OCI-LY7 (cell line): Measurements from ENCODE around the gene KRTAP5-4. TPM values are rescaled to one million over a fixed set of nuclear protein-coding genes. Genes with fewer than 3 reads are reported as not detected.

Source experiments
- BruUV-seq: library from RNA; stranded (reverse); fragments of 400-500 nt; replicated peaks from 2 replicates; lab custom pipeline; 2021; lab: Mats Ljungman, UMichigan
- CTCF ChIA-PET: fragments of 300-600 bp; sonication (Branson Sonifier 250); formaldehyde crosslinking; loops from one replicate; lab custom pipeline; 2022; ENCODE audit warnings: antibody characterized with exemption; ENCODE audit not compliant: unreplicated experiment; lab: Charles Lee
- POLR2A ChIA-PET: fragments of 300-600 bp; sonication (Branson Sonifier 250); formaldehyde crosslinking; loops from one replicate; lab custom pipeline; 2022; ENCODE audit warnings: antibody characterized with exemption; lab: Charles Lee
- DNase-seq: peaks from one replicate; pipeline ENCODE4 v3.0.0-alpha.2; 2015; ENCODE audit warnings: low spot score
- H2AFZ ChIP-seq: fragments of 200-600 bp; sonication (generic), shearing (Covaris generic); 2 replicates; pipeline ENCODE4 v1.6.1; 2014; ENCODE audit warnings: mild to moderate bottlenecking, antibody characterized with exemption, low read length, moderate library complexity
- H3K27ac ChIP-seq: fragments of 200-600 bp; sonication (generic); 2 replicates; pipeline ENCODE4 v1.5.1; 2014; ENCODE audit warnings: mixed run types, low read depth, mild to moderate bottlenecking, moderate library complexity, low read length, inconsistent platforms; ENCODE audit not compliant: poor library complexity, severe bottlenecking
- H3K36me3 ChIP-seq: fragments of 200-600 bp; sonication (generic); 2 replicates; pipeline ENCODE4 v1.6.1; 2014; ENCODE audit warnings: mild to moderate bottlenecking, antibody characterized with exemption, low read length, moderate library complexity, mixed read lengths; ENCODE audit not compliant: insufficient read depth
- H3K4me1 ChIP-seq: fragments of 200-600 bp; sonication (generic); 2 replicates; pipeline ENCODE4 v1.5.1; 2014; ENCODE audit warnings: mild to moderate bottlenecking, low read length; ENCODE audit not compliant: insufficient read depth, poor library complexity, severe bottlenecking
- H3K4me2 ChIP-seq: fragments of 200-600 bp; sonication (generic); 2 replicates; pipeline ENCODE4 v1.6.1; 2014; ENCODE audit warnings: mild to moderate bottlenecking, low read length
- H3K4me3 ChIP-seq: fragments of 200-600 bp; sonication (generic); 2 replicates; pipeline ENCODE4 v1.5.1; 2014; ENCODE audit warnings: mild to moderate bottlenecking, low read depth, low read length; ENCODE audit not compliant: poor library complexity, severe bottlenecking
- H3K79me2 ChIP-seq: fragments of 200-600 bp; sonication (generic); 2 replicates; pipeline ENCODE4 v1.6.1; 2016; ENCODE audit warnings: low read depth, mild to moderate bottlenecking, low read length, moderate library complexity, mixed read lengths; ENCODE audit not compliant: insufficient read depth
- H3K9me2 ChIP-seq: fragments of 200-600 bp; sonication (generic); 2 replicates; pipeline ENCODE4 v1.6.1; 2016; ENCODE audit warnings: mild to moderate bottlenecking, low read length, mixed read lengths; ENCODE audit not compliant: insufficient read depth
- H3K9me3 ChIP-seq: fragments of 200-600 bp; sonication (generic); 2 replicates; pipeline ENCODE4 v1.6.1; 2014; ENCODE audit warnings: mild to moderate bottlenecking, mixed run types, low read length, mixed read lengths
- H4K20me1 ChIP-seq: fragments of 200-600 bp; sonication (generic); 2 replicates; pipeline ENCODE4 v1.6.1; 2014; ENCODE audit warnings: mild to moderate bottlenecking, antibody characterized with exemption, low read length, moderate library complexity, mixed read lengths; ENCODE audit not compliant: insufficient read depth
- EZH2phosphoT487 ChIP-seq: fragments of 200-600 bp; sonication (generic); IDR thresholded peaks from 2 replicates; pipeline ENCODE4 v1.6.1; 2018; ENCODE audit warnings: low read depth, borderline replicate concordance, mild to moderate bottlenecking, mixed run types, antibody characterized with exemption, low read length, moderate library complexity, mixed read lengths
- intact Hi-C: fragments of 100-400 bp; cut with micrococcal nuclease; formaldehyde crosslinking; loops from one replicate; pipeline ENCODE4 v1.10.0; 2022; ENCODE audit not compliant: unreplicated experiment
- total RNA-seq, 2 experiments: library from RNA; depleted of rRNA in 1 of 2; stranded (reverse); fragments of >200 nt in 1 of 2; shearing (Covaris generic) in 1 of 2; gene quantifications; 2 replicates each; pipeline ENCODE4 v1.2.3, GENCODE V29; 2014 to 2022
- TF ChIP-seq, protein P1 (sequence below): fragments of 200-600 bp; sonication (generic); conservative IDR thresholded peaks from 2 replicates; pipeline ENCODE4 v1.5.1; 2014; ENCODE audit warnings: mild to moderate bottlenecking, antibody characterized with exemption, low read length, moderate library complexity, mixed read lengths

KRTAP5-4 gene
- total RNA-seq, 2 experiments from 2014 or later, result not detected

- no peak overlapping the region for H3K4me3 ChIP-seq
- H2AFZ ChIP-seq, result no peak overlapping the region
- H3K4me1 ChIP-seq, result no peaks in the 10 kb centered on the region
- no peak for TF ChIP-seq EZH2phosphoT487
- TF ChIP-seq, protein P1, sequence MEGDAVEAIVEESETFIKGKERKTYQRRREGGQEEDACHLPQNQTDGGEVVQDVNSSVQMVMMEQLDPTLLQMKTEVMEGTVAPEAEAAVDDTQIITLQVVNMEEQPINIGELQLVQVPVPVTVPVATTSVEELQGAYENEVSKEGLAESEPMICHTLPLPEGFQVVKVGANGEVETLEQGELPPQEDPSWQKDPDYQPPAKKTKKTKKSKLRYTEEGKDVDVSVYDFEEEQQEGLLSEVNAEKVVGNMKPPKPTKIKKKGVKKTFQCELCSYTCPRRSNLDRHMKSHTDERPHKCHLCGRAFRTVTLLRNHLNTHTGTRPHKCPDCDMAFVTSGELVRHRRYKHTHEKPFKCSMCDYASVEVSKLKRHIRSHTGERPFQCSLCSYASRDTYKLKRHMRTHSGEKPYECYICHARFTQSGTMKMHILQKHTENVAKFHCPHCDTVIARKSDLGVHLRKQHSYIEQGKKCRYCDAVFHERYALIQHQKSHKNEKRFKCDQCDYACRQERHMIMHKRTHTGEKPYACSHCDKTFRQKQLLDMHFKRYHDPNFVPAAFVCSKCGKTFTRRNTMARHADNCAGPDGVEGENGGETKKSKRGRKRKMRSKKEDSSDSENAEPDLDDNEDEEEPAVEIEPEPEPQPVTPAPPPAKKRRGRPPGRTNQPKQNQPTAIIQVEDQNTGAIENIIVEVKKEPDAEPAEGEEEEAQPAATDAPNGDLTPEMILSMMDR, result no peak
- no TSS peak for BruUV-seq
- CTCF ChIA-PET, result no interaction called here
- no peak overlapping the region for H3K4me2 ChIP-seq
- no peak overlapping the region for H3K27ac ChIP-seq
- no peak for DNase-seq
- no peaks in the 10 kb centered on the region for H3K9me3 ChIP-seq
- intact Hi-C loops, result loop anchor here (5.0 to 10.0 kb wide), 2 partner anchors 41 to 503 kb away; no protein-coding TSS in a partner anchor
- no peaks in the 10 kb centered on the region for H3K36me3 ChIP-seq
- POLR2A ChIA-PET, result no interaction called here
- H3K9me2 ChIP-seq, result no peaks in the 10 kb centered on the region
- no peaks in the 10 kb centered on the region for H4K20me1 ChIP-seq
- no peaks in the 10 kb centered on the region for H3K79me2 ChIP-seq
These were observed 29.6 kb upstream of the KRTAP5-4 start for GRCh38 chr11:1651411-1651980.

DNA sequence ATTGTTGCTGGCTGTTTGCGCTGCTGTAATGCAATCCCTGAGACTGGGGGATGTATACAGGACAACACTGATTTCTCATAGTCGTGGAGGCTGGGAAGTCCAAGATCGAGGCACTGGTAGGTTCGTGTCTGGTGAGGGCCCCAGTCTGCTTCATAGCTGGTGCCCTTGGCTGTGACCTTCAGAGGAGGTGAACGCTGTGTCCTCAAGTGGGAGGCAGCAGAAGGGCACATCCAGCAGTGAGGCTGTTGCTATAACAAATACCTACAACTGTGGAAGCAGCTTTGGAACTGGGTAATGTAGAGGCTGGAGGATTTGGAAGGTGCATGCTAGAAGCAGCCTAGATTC is 29.0 kb upstream of the KRTAP5-4 start:
- TF ChIP-seq EZH2phosphoT487, result no peak
- TF ChIP-seq, protein P1, result no peak
- intact Hi-C loops, result loop anchor here (5.0 to 10.0 kb wide), 2 partner anchors 41 to 504 kb away; no protein-coding TSS in a partner anchor
- no peaks in the 10 kb centered on the region for H3K36me3 ChIP-seq
- H3K4me2 ChIP-seq, result no peak overlapping the region
- DNase-seq, result no peak
- H2AFZ ChIP-seq, result no peak overlapping the region
- ChIA-PET CTCF (no interaction called here), POLR2A (no interaction called here)
- no TSS peak for BruUV-seq
- no peaks in the 10 kb centered on the region for H4K20me1 ChIP-seq
- no peaks in the 10 kb centered on the region for H3K79me2 ChIP-seq
- no peaks in the 10 kb centered on the region for H3K4me1 ChIP-seq
- H3K4me3 ChIP-seq, result no peak overlapping the region
- H3K9me2 ChIP-seq, result no peaks in the 10 kb centered on the region
- no peak overlapping the region for H3K27ac ChIP-seq
- H3K9me3 ChIP-seq, result no peaks in the 10 kb centered on the region
